Measurements from ENCODE around the gene FIGN.

DNA sequence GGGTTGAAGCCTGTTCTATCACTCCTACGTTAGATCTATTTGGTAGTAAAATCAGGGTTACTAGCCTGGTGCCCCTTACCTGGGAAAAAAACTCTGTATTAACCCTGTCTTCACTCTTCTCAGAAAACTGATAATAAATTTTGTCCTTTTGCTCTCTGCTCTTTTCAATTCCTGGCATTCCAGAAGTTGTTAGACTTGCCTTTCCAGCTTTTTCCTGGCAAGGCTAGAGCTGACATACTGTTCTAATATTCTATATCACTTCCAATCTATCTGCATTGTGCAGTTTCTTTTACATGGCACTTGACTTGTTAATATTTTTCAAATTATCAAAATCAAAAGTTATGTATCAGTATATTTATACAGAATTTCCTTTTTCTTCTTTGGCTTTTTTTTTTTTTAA is 162.2 kb downstream of the FIGN start:
- TF ChIP-seq EZH2 (IDR thresholded peaks at IDR 0.05; ENCODE audit: insufficient read depth, poor library complexity, severe bottlenecking) (no peak), EZH2phosphoT487 (IDR thresholded peaks at IDR 0.05; ENCODE audit: insufficient read depth, low read depth) (no peak)
